Smooth muscle cell (in vitro differentiated cells): Measurements from ENCODE around the gene POLR2L. TPM values are rescaled to one million over a fixed set of nuclear protein-coding genes. Genes with fewer than 3 reads are reported as not detected.

Experiments used
- DNase-seq: peaks from one replicate; lab custom pipeline; 2025; ENCODE audit not compliant: unreplicated experiment; lab: John Stamatoyannopoulos, UW
- H2AFZ ChIP-seq: fragments of 200-600 bp; sonication (generic); 2 replicates; pipeline ENCODE4 v1.6.0; 2016; ENCODE audit warnings: antibody characterized with exemption, low read depth, mild to moderate bottlenecking
- H3F3A ChIP-seq: fragments of 200-600 bp; sonication (generic); 2 replicates; pipeline ENCODE4 v1.6.0; 2017; ENCODE audit warnings: antibody characterized with exemption, low read depth
- H3K27ac ChIP-seq: fragments of 200-600 bp; sonication (generic); 2 replicates; pipeline ENCODE4 v1.5.1; 2016; ENCODE audit warnings: low read depth, mild to moderate bottlenecking
- H3K27me3 ChIP-seq: fragments of 200-600 bp; sonication (generic); 2 replicates; pipeline ENCODE4 v1.6.1; 2016; ENCODE audit warnings: low read depth, mild to moderate bottlenecking
- H3K36me3 ChIP-seq: fragments of 200-600 bp; sonication (generic); 2 replicates; pipeline ENCODE4 v1.5.1; 2016; ENCODE audit warnings: low read depth
- H3K4me1 ChIP-seq: fragments of 200-600 bp; sonication (generic); 2 replicates; pipeline ENCODE4 v1.5.1; 2016; ENCODE audit warnings: low read depth
- H3K4me2 ChIP-seq: fragments of 200-600 bp; sonication (generic); 2 replicates; pipeline ENCODE4 v1.6.0; 2016; ENCODE audit warnings: mild to moderate bottlenecking
- H3K4me3 ChIP-seq: fragments of 200-600 bp; sonication (generic); 2 replicates; pipeline ENCODE4 v1.5.1; 2016; ENCODE audit warnings: mild to moderate bottlenecking
- H3K79me2 ChIP-seq: fragments of 200-600 bp; sonication (generic); 2 replicates; pipeline ENCODE4 v1.6.0; 2016; ENCODE audit warnings: low read depth, mild to moderate bottlenecking
- H3K9ac ChIP-seq: fragments of 200-600 bp; sonication (generic); 2 replicates; pipeline ENCODE4 v1.6.0; 2016; ENCODE audit warnings: low read depth
- H3K9me3 ChIP-seq: fragments of 200-600 bp; sonication (generic); replicated peaks from 2 replicates; pipeline ENCODE4 v1.5.1; 2016; ENCODE audit warnings: low read depth
- H4K20me1 ChIP-seq: fragments of 200-600 bp; sonication (generic); 2 replicates; pipeline ENCODE4 v1.6.0; 2016; ENCODE audit warnings: low read depth
- CTCF ChIP-seq: fragments of 200-600 bp; sonication (generic); IDR thresholded peaks from 2 replicates; pipeline ENCODE4 v1.5.1; 2017; ENCODE audit warnings: borderline replicate concordance, mild to moderate bottlenecking, antibody characterized with exemption; ENCODE audit not compliant: insufficient read depth, poor library complexity, severe bottlenecking
- WGBS: methylation state at CpG from one replicate; pipeline ENCODE4 v1.1.7; 2016; ENCODE audit warnings: low lambda C conversion rate; 5-methylcytosine and 5-hydroxymethylcytosine counted together
- polyA plus RNA-seq: library from polyadenylated mRNA; unstranded; fragments of >200 nt; fragmentation: Nextera tagmentation; extraction: Ambion mirVana; gene quantifications from 2 replicates; pipeline ENCODE4 v1.2.1, GENCODE V29; 2016
- total RNA-seq: library from RNA; depleted of rRNA; stranded (reverse); fragments of >200 nt; gene quantifications from 2 replicates; pipeline ENCODE4 v1.2.3, GENCODE V29; 2014

The POLR2L gene
- total and polyA plus RNA-seq, 2 experiments from 2014 or later, result 51.4 to 380 TPM

- H3F3A ChIP-seq, result no peaks in the 10 kb centered on the region
- H3K4me3 ChIP-seq, result no peak overlapping the region
- H4K20me1 ChIP-seq, result peaks cover 42% of the 10 kb centered on the region
- no peak for DNase-seq
- 94% methylated on average over 25 of the region's 53 CpGs for WGBS
- H2AFZ ChIP-seq, result no peak overlapping the region
- no peak overlapping the region for H3K4me2 ChIP-seq
- H3K79me2 ChIP-seq, result peaks cover 13% of the 10 kb centered on the region
- no peaks in the 10 kb centered on the region for H3K9me3 ChIP-seq
- H3K9ac ChIP-seq, result no peak overlapping the region
- peaks cover 38% of the 10 kb centered on the region for H3K27me3 ChIP-seq
- H3K4me1 ChIP-seq, result peaks cover 16% of the 10 kb centered on the region
- no peaks in the 10 kb centered on the region for H3K36me3 ChIP-seq
- no peak for TF ChIP-seq CTCF
- no peak overlapping the region for H3K27ac ChIP-seq
Observed at GRCh38 chr11:823441-824291, 18.7 kb downstream of the POLR2L start.

- no peak for DNase-seq
- peaks cover 13% of the 10 kb centered on the region for H3K79me2 ChIP-seq
- no peaks in the 10 kb centered on the region for H3F3A ChIP-seq
- 97% methylated on average over 18 of the region's 22 CpGs for WGBS
- peaks cover 37% of the 10 kb centered on the region for H4K20me1 ChIP-seq
- H3K9ac ChIP-seq, result no peak overlapping the region
- H3K4me1 ChIP-seq, result peaks cover 10% of the 10 kb centered on the region
- no peak overlapping the region for H3K27ac ChIP-seq
- no peaks in the 10 kb centered on the region for H3K9me3 ChIP-seq
- no peak overlapping the region for H3K4me2 ChIP-seq
- no peaks in the 10 kb centered on the region for H3K36me3 ChIP-seq
- TF ChIP-seq CTCF, result no peak
- no peak overlapping the region for H3K4me3 ChIP-seq
- H3K27me3 ChIP-seq, result peaks cover 19% of the 10 kb centered on the region
- no peak overlapping the region for H2AFZ ChIP-seq
Observed at GRCh38 chr11:821512-822371, 20.6 kb downstream of the POLR2L start.

GRCh38 chr11:820655-821511 is 21.4 kb downstream of the POLR2L start:
- DNase-seq, result no peak
- Histone ChIP-seq H3K36me3 (no peaks in the 10 kb centered on the region), H3K27ac (no peak overlapping the region), H3F3A (no peaks in the 10 kb centered on the region), H3K27me3 (peaks cover 10% of the 10 kb centered on the region), H3K4me1 (peaks cover 10% of the 10 kb centered on the region), H3K4me3 (peak overlapping the region; percentile 96), H3K9ac (no peak overlapping the region), H3K79me2 (peaks cover 13% of the 10 kb centered on the region), H2AFZ (no peak overlapping the region), H3K4me2 (peak overlapping the region; percentile 100), H4K20me1 (peaks cover 37% of the 10 kb centered on the region), H3K9me3 (no peaks in the 10 kb centered on the region)
- WGBS, result 85% methylated on average over 11 of the region's 11 CpGs
- TF ChIP-seq CTCF, result no peak
